ENCODE measurements around the gene RANBP3L.
A peak's percentile ranks its signal among the peaks of the same experiment; 100 is the strongest.

Gene RANBP3L

GRCh38 chr5:36243653-36244052 is 58.0 kb downstream of the RANBP3L start:
- no peak for DNase-seq (ENCODE audit: low read depth in 2 of 2)

- no peak for DNase-seq (ENCODE audit: low read depth in 2 of 2)
Observed at GRCh38 chr5:36242534-36243485, 58.9 kb downstream of the RANBP3L start.

GRCh38 chr5:36241631-36242533 is 59.8 kb downstream of the RANBP3L start, which contains the start of gene NADK2:
NADK2 (minus strand) TSS chr5:36241925; CDS start chr5:36241798, 127 bp downstream.
- DNase-seq (ENCODE audit: low read depth in 2 of 2): peak; percentile 85 to 89

GRCh38 chr5:36240779-36241630 is 60.7 kb downstream of the RANBP3L start:
- peak; percentile 5 to 8 for DNase-seq (ENCODE audit: low read depth in 2 of 2)

- DNase-seq (ENCODE audit: low read depth in 2 of 2): no peak
Observed at GRCh38 chr5:36239370-36240293, 62.1 kb downstream of the RANBP3L start.

- no peak for DNase-seq (ENCODE audit: low read depth in 2 of 2)
Observed at GRCh38 chr5:36238502-36239295, 63.0 kb downstream of the RANBP3L start.

- DNase-seq (ENCODE audit: low read depth in 2 of 2): no peak
Observed at GRCh38 chr5:36237751-36238150, 64.0 kb downstream of the RANBP3L start.

GRCh38 chr5:36236801-36237200 is 64.9 kb downstream of the RANBP3L start:
- DNase-seq (ENCODE audit: low read depth in 2 of 2): no peak

- no peak for DNase-seq (ENCODE audit: low read depth in 2 of 2)
Observed at GRCh38 chr5:36232533-36232932, 69.2 kb downstream of the RANBP3L start.

- DNase-seq (ENCODE audit: low read depth in 2 of 2): no peak
Observed at GRCh38 chr5:36230151-36230790, 71.4 kb downstream of the RANBP3L start.

- DNase-seq (ENCODE audit: low read depth in 2 of 2): no peak
Observed at GRCh38 chr5:36228505-36228904, 73.2 kb downstream of the RANBP3L start.

GRCh38 chr5:36227046-36227445 is 74.7 kb downstream of the RANBP3L start:
- DNase-seq (ENCODE audit: low read depth in 2 of 2): no peak

- no peak for DNase-seq (ENCODE audit: low read depth in 2 of 2)
Observed at GRCh38 chr5:36222620-36223019, 79.1 kb downstream of the RANBP3L start.

- no peak for DNase-seq (ENCODE audit: low read depth in 2 of 2)
Observed at GRCh38 chr5:36217988-36218387, 83.7 kb downstream of the RANBP3L start.

GRCh38 chr5:36217567-36217966 is 84.1 kb downstream of the RANBP3L start:
- DNase-seq (ENCODE audit: low read depth in 2 of 2): no peak

GRCh38 chr5:36215910-36216309 is 85.8 kb downstream of the RANBP3L start:
- no peak for DNase-seq (ENCODE audit: low read depth in 2 of 2)

GRCh38 chr5:36214436-36214835 is 87.3 kb downstream of the RANBP3L start:
- no peak for DNase-seq (ENCODE audit: low read depth in 2 of 2)

GRCh38 chr5:36209664-36210063 is 92.0 kb downstream of the RANBP3L start:
- DNase-seq (ENCODE audit: low read depth in 2 of 2): no peak

- DNase-seq (ENCODE audit: low read depth in 2 of 2): no peak
Observed at GRCh38 chr5:36208786-36209185, 92.9 kb downstream of the RANBP3L start.
